ENCODE results near the gene TNS3.

TNS3 gene

DNA sequence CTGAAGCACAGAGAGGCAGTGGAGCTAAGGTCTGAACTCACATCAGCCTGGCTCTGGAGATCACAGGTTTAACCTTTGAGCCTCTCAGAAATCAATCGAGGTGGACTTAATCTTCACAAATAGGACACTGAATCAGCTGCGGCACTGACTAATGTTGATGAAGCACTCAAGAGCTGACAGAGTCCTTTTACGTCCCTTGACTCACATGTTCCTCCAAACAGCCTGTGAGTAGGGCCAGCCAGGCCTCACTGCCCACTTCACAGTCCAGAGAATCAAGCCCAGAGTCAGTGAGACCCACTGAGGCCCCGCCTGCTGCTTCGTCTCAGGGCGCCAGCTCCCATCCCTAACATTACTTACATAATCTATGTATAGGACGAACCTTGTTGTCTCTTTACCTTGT, 63.1 kb downstream of the TNS3 start:
- no peak for DNase-seq

- no peak for DNase-seq
Measured at GRCh38 chr7:47517821-47518480, 64.0 kb downstream of the TNS3 start.

GRCh38 chr7:47516985-47517600, 64.8 kb downstream of the TNS3 start:
- DNase-seq = no peak

GRCh38 chr7:47516386-47516785, 65.5 kb downstream of the TNS3 start:
- no peak for DNase-seq

DNA sequence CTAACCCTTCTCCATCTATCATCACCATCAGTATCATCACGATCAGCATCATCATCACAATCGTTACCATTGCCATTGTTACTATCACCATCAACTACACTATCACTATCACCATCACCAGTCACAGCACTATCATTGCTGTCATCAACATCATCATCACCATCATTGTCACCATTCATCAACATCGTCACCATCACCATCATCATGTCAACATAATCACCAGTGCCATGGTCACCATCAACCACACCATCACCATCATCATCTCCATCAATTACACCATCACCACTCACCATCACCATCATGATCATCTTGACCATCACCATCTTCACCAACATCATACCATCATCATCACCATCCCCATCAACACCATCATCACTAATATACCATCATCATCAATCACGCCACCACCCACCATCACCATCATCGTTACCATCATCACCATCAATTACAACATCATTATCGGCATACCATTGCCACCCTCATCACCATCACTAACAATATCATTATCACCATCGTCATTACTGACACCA, 66.5 kb downstream of the TNS3 start:
- DNase-seq = no peak

DNA sequence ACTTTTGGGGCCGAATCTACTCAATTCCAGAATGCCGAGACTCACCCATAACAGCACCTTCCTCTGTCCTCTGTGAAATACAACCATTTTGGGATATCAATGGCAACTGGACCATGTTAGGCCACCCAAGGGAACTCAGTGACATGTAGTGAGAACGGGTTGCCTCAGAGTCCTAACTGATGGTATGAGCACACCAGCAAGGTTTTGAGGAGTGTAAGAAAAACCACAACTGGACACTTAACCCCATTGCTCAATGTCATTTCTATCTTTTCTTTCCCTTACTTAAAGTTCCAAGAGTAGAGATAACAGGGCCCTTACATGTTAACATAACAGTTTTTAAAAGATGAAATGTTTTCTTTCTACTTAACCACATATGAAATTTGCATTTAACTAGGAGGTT, 67.1 kb downstream of the TNS3 start:
- no peak for DNase-seq

DNA sequence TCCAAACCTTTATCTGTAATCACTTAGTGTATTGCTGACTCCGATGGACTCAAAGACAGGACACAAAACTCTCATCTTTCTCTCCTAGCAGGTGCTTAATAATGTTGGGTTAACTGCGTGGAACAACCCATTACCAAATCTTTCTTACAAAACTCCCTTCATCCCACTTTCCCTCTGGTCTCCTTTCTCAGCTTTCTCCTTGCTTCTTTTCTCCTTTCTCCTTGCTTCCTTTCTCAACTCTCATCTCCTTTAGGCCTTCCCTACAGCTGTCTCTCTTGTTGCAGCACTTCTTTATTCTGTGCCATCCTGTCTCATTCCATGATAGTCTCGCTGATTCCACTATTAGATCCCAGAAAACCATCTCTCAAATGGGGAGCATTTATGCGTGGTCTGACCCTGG, 67.5 kb downstream of the TNS3 start:
- no peak for DNase-seq

GRCh38 chr7:47513741-47514241, 68.1 kb downstream of the TNS3 start:
- no peak for DNase-seq

GRCh38 chr7:47512481-47513176, 69.3 kb downstream of the TNS3 start:
- no peak for DNase-seq

GRCh38 chr7:47511699-47512370, 70.1 kb downstream of the TNS3 start:
- DNase-seq = no peak

- no peak for DNase-seq
Measured at GRCh38 chr7:47510786-47511185, 71.1 kb downstream of the TNS3 start.

GRCh38 chr7:47510192-47510591, 71.7 kb downstream of the TNS3 start:
- DNase-seq = no peak

- no peak for DNase-seq
Measured at GRCh38 chr7:47509571-47509970, 72.3 kb downstream of the TNS3 start.

GRCh38 chr7:47508389-47509380, 73.2 kb downstream of the TNS3 start:
- DNase-seq = no peak

DNA sequence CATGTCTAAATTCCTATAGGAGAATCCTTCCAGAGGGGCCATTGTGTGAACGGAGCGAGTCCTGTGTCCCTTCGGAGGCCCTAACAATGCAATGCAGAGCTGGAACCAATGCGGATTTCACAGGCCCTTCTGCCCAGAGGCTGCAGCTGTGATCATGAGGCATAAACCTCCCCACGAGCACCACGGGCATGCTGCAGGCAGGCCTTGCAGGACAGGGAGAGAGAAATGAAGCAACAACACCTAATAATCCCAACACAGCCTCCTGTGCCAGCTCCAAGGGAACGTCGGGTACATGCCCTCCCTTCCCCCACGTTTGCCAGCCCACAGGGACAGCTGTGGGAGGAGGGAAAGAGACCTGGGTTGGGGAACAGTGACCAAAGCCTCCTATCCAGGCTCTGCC, 74.4 kb downstream of the TNS3 start:
- DNase-seq = no peak

DNA sequence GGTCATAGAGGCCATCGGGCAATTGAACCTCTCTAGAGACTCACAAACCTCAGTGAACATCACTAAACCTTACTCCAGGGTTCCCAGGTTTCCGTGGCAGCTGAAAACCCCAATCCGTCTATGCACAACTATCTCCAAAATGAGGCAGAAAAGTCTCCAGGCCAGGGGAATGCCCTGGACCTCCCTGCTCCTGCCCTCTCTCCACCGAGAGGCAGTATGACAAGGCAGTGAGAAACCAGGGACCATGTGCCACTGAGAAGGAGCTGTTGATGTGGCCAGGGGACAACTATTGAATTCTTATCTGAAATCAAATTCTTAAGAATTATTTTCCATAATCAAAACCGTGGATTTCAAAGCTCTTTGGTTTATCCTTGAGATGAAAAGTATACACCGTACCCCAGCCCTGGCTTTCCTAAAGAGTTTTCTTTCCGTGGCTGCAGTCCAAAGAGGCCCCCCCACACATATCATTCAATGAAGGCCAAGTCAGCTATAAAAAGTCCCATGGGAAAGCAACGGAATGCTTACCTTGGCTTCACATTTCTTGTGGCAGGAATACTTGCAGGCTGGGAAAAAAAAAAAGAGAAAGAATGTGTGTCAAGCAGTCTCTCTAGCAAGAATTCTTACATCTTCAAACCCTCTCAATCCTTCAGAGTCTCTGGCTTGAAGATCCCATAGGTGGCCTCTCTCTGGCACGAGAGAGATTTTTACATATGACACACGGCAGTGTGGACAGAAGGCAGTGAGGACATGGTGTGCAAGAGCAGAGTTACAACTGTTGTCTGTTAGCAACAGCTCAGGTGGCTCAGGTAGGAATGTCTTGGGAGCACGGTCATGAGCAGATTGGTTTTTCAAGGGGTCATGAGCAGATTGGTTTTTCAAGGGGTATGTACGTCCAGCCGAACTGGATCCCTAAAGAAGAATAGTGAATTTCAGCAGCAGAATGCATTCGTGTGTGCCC, 75.2 kb downstream of the TNS3 start:
- DNase-seq = no peak

GRCh38 chr7:47505312-47506007, 76.5 kb downstream of the TNS3 start:
- DNase-seq = no peak

GRCh38 chr7:47504551-47505311, 77.2 kb downstream of the TNS3 start:
- DNase-seq = no peak

- DNase-seq = no peak
Measured at GRCh38 chr7:47503281-47503680, 78.6 kb downstream of the TNS3 start.

All from activated CD8-positive, alpha-beta memory T cell treated with anti-CD3 and anti-CD28 coated beads, Interleukin-2, amount 50 U/mL, for 4 hours (primary cell).